ELF-1 (cell line): ENCODE results near the gene CLDN16.

ENCODE experiments used
- DNase-seq: peaks from one replicate; pipeline ENCODE4 v3.0.0-alpha.2; 2016; ENCODE audit warnings: low read depth, low spot score

CLDN16 gene

DNA sequence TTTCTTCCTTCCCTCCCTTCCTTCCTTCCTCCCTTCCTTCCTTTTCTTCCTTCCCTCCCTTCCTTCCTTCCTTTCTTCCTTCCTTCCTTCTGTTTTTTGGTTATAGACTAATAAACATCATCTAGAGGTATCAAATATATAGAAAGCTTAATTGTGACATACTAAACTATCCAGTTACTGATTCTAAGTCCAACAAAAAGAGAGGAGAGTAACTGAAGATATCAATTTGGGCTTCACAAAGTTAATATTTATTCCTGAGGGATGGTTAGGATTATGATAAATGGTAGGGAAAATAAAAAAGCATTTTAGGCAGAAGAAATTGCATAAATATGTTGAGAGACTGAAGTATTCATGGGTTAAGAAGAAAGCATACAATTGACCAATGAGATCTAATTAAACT, 7.8 kb upstream of the CLDN16 start:
- DNase-seq: no peak

DNA sequence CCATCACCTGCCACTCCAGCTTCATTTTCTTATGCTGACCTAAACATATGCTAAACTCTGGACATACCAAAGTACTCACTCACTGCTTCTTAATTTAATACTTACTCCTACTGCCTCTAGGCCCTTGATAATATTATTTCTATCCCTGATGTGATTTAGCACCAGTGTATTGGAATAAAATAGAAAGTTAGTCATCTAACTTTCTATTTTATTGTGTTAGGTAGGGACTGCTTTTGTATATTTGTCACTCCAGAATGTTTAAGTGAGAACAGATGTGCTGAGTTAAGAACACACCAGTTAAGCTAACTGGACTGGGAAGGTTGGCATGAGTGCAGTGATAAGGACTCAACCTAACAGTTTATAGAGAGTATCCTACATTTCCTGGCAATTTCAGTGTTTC, 6.5 kb upstream of the CLDN16 start:
- no peak for DNase-seq

DNA sequence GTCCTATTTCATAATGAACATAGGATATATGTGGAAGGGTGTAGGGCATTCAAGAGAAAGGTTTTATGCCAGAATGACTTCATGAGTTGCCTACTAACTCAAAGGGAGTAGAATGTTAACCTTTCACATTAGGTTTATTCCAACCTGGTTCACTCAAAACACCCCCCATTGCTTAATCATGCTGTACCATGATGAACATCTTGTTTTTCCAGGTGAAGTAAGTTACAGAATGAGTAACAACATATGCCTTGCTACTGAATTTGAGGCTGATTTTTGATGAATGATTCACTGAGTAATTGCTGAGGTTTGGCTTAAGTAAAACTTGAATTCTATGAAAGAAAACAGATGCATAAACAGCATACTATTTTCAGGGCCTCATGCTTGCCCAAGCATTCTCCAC, 5.9 kb upstream of the CLDN16 start:
- DNase-seq: no peak

DNA sequence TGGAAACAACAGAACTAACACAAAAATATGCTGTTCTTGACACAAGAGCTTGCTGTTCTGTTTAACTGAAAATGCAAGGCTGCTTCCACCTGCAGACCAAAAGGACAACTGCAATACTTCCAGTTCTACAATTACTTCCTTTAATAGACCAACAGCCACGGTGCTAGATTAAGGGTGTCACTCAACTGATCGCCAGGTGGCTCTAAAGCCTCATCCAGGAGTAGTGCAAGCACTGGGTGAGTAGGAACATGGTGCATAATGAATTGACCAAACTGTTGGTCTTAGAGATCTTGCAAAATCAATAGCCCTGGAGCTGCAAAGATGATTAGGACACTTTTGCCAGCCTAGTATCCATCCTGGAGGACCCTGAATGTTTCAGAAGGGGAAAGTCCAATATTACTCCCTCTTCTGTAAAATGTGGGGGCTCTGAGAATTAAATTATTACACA, 3.6 kb upstream of the CLDN16 start:
- DNase-seq: peak; percentile 56

DNA sequence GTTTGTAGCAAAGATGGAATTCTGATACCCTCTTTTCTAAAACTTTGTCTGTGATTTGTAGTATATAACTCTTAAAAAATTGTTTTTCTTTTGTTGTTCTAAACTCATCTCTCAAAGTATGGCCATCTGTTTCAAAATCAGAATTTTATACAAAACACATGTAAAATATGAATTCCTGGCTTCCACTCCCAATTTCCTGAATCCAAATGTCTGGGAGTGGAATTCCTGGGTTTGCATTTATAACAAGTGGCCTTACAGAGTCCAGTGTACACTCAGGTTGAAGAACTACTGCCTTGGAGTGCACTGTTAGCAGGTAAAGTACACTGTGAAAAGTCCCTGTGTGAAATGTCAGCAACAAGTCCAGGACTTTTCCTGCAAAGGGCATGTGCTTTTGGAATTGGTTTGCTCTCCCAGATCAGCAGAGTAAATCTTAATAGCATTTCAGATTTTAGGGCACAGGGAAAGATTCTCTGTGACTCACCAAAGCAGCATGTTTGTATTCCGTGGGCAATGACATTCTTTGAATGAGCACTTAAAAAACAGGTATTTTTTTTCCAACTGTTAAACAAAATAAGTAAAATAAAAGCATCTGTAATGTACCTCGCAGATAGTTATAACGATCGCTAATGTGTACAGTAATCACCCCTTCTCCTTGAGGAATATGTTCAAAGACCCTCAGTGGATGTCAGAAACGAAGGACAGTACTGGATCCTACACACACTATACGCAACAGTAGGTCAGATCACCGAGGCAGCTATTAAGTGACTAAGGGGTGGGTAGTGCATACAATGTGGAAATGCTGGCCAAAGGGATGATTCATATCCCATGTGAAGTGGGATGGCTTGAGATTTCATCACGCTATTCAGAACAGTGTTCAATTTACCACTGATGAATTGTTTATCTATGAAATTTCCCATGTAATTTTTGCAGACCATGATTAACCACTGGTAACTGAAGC, 2.0 kb upstream of the CLDN16 start:
- DNase-seq: no peak

DNA sequence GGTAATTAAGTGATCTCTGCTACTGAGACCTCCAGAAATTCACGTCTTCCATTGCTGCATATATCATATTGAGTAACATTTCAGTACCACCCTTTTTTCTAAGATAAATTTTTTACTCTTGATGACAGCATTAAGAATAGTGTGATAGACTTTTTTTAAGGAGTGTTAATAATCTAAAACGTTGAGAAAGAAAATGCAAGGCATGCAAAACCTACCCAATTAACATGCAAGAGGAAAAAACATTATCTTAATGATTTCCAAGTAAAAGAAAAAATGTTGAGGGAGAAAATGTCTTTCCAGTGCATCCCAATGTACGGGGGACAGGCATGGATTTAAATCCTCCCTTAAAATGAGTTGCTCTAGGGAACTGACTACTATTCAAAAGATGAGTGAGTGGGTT, 740 bp downstream of the CLDN16 start:
- no peak for DNase-seq

DNA sequence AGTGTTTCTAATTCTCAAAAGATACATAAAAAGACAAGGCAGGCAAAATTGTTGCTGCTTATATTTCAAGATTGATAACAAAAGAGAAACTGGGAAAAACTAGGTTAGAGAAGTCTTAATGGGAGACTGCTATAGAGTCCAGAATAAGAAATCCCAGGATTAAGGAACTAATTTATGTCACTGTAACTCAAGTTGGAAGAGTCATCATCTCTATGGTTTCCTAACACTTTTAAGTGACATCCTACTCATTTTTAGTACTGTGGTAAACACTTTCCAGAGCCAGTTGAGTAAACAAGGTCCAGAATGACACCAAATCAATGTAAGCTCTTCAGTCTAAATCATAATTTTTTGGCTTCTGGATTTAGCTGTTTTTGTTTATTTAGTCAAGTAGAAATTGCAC, 8.0 kb downstream of the CLDN16 start:
- DNase-seq: no peak

DNA sequence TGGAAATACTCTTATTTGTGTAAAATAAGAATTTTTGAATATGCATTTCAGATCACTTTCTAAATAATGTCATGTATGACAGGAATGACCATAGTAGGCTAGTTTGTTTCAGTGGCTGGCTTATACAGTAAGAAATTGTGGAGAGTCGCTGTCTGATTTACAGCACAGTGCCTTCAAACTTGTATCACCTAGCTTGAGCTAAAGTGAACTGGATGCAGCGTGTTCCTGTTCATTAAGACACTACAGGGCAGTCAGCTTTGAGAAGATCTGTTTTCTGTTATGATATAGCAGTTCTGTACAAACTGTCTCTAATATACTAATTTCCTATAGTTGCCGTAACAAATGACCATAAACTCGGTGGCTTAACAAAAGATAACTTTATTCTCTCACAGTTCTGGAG, 9.9 kb downstream of the CLDN16 start:
- no peak for DNase-seq

DNA sequence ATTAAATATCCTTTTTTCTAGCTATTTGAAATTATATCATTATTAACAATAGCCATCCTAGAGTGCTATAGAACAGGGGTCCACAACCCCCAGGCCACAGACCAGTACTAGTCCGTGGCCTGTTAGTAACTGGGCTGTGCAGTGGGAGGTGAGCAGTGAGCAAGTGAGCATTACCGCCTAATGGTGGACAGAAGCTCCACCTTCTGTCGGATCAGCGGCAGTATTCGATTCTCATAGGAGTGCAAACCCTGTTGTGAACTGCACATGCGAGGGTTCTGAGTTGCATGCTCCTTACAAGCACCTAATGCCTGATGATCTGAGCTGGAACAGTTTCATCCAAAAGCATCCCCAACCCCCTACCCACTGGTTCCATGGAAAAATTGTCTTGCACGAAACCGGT, 11.7 kb downstream of the CLDN16 start:
- no peak for DNase-seq

DNA sequence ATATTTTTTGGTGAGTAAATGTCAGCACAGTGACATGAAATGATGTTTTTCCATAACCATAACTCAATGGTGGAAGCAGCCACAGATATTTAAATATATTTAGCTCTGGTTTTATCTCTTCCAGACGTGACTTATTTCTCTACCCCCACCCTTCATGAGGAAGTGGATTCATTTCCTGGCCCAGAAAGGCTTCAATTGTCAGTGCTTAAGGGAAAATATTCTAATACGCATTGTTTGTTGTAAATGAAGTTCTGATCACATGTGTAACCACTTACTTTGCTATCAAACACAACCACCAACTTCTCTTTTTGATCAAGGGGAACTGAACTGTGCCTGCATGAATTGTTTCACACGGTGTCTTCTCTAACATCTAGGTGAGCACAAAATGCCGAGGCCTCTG, 14.0 kb downstream of the CLDN16 start:
- no peak for DNase-seq

DNA sequence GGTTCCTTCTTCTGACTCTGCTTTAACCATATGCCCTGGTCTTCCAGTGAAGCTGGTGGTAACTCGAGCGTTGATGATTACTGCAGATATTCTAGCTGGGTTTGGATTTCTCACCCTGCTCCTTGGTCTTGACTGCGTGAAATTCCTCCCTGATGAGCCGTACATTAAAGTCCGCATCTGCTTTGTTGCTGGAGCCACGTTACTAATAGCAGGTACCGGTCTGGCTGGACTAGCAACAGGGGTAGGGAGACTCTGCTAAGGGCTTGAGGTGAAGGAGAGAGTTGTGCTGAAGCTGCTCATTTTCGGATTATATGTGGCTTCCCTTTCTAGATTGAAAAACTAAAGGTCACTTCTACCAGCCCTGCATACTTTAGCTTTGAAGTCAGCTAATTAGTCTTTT, 16.8 kb downstream of the CLDN16 start:
- peak; percentile 6 for DNase-seq

DNA sequence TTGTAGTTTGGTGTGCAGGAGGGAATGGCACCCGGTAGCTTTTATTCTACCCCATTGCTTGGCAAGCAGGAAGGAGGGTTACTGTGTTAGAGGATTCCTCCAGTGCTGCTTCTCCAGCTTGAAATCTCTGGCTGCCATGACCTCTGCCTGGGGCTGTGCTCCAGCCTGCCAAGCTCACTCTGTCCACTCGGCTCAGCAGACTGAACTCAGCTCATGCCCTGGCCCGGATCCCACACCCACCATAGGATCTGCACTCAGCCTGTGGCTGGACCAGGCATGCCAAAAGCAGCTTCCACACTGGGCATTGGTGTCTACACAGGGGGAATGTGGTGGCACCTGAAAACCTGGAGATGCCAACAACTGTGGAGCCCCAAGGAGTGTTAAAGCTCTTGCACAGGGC, 26.3 kb downstream of the CLDN16 start:
- DNase-seq: no peak

DNA sequence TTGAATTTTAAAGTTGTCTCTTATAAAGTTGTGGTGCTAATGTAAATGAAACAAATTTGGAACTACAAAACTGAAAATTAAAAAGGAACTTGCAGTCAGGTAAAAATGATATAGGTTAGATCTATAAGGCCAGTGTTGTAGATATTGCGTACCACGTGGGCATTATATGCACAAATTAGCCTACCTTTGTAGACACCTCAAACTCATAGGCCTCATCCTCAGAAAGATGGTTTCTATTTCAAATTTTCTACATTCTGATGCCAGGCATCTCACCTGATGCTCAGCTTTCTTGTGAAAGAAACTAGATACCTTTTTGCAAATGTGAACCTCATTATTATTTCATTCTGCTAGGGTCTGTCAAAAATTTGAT, 36.1 kb downstream of the CLDN16 start:
- DNase-seq: no peak

DNA sequence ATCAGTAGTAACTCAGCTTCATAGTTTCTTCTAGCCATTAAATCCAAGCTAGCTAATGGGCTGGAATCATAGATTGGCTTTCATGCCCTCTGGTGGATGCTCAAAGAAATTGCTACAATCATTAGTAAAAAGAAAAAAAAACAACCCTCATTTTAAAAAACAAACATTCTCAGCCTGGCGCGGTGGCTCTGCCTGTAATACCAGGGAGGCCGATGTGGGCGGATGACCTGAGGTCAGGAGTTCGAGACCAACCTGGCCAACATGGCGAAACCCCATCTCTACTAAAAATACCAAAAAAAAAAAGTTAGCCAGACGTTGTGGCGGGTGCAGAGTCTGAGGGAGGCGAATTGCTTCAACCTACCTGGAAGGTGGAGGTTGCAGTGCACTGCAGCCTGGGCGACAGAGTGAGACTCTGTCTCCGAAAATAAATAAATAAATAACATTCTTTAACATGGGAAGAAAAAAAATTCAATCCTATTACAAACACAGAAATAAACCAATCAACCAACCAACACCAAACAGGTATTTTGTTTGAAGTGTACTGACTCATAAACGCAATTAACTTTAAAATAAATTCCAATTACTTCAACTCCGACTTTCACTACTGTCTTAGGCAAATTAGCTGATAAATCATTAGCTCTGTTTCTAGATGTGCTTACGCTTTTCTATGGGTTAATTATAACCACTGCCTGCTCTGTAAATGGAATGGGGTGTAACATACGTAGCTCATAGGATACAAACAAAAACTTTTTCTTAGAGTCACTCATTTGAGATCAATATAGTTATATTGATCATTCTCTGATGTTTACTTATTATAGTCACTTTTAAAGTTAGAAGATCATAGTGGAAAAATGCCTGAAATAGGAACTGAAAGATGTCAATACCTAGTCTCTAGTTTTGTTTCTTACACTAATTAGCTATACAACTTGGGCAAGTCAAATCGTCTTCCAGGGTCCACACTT, 36.8 kb downstream of the CLDN16 start:
- DNase-seq: peak; percentile 87

DNA sequence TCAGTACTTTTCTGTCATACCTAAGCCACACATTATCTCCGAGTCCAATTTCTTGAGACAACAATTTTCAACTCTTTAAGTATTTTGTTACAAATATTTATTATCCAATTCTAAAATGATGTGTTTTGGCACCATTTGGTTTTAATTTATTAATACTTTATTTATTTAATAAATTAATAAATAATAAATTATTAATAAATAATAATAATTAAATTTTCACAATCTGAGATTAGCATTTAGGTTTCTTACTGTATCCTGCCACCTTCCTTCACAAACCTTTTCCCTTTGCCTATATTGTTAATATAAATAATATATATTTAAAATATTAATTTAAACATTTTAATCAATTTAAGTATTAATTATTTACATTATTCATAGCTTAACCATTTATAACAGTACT, 37.9 kb downstream of the CLDN16 start:
- DNase-seq: no peak

DNA sequence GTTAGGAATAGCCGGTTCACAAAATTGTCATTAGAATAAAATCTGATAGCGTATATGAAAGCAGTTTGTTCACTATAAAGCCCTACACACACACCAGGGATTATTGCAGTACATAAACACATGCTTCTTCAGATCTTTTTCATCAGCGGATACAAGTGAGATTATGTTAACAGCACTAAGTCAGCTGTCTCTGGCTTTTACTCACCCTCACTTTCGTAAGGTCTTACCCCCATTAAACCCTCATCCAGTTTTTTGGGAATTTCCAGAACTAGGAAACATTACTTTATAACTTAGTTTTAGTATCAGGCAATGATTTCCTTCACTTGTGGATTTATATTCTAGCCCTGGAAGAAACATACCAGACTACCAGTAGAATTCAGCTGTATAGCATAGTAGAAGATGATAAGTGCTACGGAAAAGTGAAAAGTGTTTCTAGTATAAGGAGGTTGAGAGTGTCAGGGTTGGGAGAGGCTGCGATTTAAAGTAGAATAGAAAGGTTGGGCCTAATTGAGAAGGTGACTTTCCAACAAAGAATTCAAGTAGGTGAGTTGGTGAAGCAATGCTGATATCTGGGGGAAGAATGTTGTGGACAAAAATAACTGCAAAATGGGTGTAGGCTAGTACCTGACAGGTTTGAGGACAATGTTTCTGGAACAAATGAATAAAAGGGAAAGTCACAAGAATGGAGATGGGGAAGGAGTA, 39.0 kb downstream of the CLDN16 start:
- no peak for DNase-seq

DNA sequence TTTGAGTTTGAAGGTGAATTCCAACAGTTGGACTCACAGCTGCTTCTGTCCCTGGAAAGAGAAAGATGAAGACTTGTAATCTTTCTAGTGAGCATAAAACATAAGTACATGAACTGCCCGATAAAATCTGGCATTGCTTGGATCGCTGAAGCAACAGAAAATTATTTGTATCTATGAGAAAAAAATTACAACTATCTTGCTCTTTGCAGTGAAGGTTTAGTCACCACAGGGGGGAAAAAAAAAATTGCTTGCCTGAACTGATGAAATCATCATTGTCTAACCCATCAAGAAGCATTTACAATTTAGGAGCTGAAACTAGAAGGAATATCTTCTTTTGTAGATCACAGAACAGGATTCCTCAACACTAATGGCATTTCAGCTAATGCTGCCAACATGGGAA, 41.7 kb downstream of the CLDN16 start:
- DNase-seq: no peak

DNA sequence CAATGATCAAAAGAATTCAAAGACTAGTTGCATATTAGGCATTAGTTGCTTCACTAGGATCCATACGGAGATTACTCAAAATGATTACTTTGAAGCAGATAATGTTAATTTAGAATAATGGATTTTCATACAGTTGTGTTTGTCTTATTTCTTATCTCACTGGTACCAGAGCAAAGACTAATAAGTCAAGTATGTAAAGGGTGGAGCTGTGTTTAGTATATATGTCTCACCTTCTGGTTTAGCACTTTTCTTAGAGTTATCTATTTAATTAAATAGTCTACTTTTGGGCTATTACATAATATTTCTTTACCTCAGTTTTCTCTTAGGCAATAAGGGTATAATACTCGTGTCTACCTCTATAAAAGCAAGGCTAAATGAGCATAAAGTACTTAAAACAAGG, 42.9 kb downstream of the CLDN16 start:
- no peak for DNase-seq

DNA sequence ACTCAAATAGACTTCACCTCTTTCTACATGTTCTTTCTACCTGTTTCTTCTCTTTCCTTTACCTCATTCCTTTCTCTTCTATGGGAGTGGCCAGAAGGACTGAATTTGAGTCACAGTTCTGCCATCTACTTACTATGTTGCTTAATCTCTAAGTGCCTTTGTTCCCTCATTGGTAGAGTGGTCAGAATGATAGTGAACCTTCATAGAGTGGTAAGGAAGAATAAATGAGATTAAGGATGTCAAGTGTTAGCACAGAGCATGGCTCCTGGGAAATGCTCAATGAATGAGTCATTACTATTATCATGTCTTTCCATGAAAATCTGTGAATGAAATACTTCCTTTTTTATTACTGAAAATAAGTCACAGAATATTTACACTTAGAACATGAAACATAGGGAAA, 44.3 kb downstream of the CLDN16 start:
- DNase-seq: no peak

DNA sequence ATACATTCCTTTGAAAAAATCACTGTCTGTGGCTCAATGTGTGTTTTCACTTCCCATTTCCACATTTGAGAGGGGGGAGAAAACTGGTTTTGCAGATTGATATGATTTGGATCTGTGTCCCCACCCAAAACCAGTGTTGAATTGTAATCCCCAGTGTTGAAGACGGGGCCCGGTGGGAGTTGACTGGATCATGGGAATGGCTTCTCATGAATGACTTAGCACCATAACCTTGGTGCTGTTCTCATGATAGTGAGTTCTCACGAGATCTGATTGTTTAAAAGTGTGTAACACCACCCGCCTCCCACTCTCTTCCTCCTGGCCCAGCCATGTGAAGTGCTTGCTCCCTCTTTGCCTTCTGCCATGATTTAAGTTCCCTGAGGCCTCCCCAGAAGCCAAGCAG, 45.7 kb downstream of the CLDN16 start:
- no peak for DNase-seq

DNA sequence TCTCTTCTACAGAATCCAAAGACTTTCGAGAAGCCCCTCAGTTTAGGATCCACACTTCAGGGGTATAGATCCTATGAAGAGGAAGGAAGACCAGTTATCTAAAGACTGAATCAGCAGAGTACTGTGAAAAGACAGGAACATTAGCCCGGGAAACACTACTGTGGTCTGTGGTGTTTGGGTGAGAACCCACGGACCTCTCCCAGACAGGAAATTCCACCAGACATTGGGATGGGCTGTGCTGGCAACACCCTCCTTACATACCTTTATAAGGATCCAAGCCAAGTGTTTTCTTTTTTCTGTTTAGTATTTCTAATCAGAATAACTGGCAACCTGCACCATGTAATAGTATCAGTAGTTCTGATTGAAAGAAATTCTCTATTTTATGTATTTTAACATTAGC, 47.7 kb downstream of the CLDN16 start:
- DNase-seq: no peak

DNA sequence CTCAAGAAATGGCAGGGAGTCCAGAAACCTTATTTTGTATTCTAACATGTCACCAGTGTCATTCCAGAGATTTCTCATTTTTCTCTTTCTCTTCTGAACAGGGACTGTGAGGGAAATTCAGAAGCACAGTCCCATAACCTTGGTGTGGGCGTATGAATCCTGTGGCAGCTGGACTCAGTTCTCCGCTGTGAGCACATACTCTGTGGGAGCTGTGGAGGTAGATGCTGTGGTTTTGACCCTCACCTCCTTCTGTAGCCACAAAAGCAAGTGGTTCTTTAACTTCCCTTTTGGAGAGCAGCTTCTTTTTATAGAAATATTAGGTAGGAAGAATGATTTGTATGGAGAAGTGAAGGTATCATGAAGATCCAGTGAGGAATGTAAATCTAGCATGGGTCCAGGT, 48.4 kb downstream of the CLDN16 start:
- no peak for DNase-seq
